Progenitor cell of endocrine pancreas (in vitro differentiated cells): ENCODE measurements around the gene CGNL1. TPM values are rescaled to one million over a fixed set of nuclear protein-coding genes. Genes with fewer than 3 reads are reported as not detected.

Experiments used
- DNase-seq: peaks from one replicate; pipeline ENCODE4 v3.0.0; 2021; ENCODE audit warnings: low spot score; ENCODE audit not compliant: unreplicated experiment
- H3K27ac Mint-ChIP-seq: 2 replicates; pipeline ENCODE4 v1.8.0; 2021; ENCODE audit warnings: mild to moderate bottlenecking, moderate library complexity, mixed read lengths
- H3K27me3 Mint-ChIP-seq: 2 replicates; pipeline ENCODE4 v1.8.0; 2021; ENCODE audit warnings: mixed read lengths
- H3K36me3 Mint-ChIP-seq: 2 replicates; pipeline ENCODE4 v1.8.0; 2022; ENCODE audit warnings: mixed read lengths; ENCODE audit not compliant: insufficient read depth
- H3K4me1 Mint-ChIP-seq: 2 replicates; pipeline ENCODE4 v1.8.0; 2021; ENCODE audit warnings: low read depth, mixed read lengths
- H3K4me3 Mint-ChIP-seq: 2 replicates; pipeline ENCODE4 v1.8.0; 2021; ENCODE audit warnings: low read depth, mild to moderate bottlenecking, moderate library complexity, mixed read lengths
- H3K9me3 Mint-ChIP-seq: 2 replicates; pipeline ENCODE4 v1.8.0; 2021; ENCODE audit warnings: low read depth, mixed read lengths
- total RNA-seq: library from RNA; stranded (reverse); gene quantifications from 2 replicates; pipeline ENCODE4 v1.2.1, GENCODE V29; 2021
- TF ChIP-seq, protein P1 (sequence below): fragments of 200-600 bp; sonication (generic); IDR thresholded peaks from one replicate; pipeline ENCODE4 v1.5.0; 2021; ENCODE audit warnings: antibody characterized with exemption, mild to moderate bottlenecking; ENCODE audit not compliant: unreplicated experiment

CGNL1 gene
- total RNA-seq, 1 donor from 2014 or later: 41.9 TPM

GRCh38 chr15:57486833-57487232 lies 110.5 kb downstream of the CGNL1 start:
- Mint-ChIP-seq H3K27ac (no peak overlapping the region), H3K27me3 (no peaks in the 10 kb centered on the region), H3K9me3 (peaks cover 4% of the 10 kb centered on the region), H3K4me3 (no peak overlapping the region), H3K4me1 (peaks cover 16% of the 10 kb centered on the region), H3K36me3 (peaks cover 24% of the 10 kb centered on the region)
- no peak for DNase-seq
- TF ChIP-seq, protein P1, sequence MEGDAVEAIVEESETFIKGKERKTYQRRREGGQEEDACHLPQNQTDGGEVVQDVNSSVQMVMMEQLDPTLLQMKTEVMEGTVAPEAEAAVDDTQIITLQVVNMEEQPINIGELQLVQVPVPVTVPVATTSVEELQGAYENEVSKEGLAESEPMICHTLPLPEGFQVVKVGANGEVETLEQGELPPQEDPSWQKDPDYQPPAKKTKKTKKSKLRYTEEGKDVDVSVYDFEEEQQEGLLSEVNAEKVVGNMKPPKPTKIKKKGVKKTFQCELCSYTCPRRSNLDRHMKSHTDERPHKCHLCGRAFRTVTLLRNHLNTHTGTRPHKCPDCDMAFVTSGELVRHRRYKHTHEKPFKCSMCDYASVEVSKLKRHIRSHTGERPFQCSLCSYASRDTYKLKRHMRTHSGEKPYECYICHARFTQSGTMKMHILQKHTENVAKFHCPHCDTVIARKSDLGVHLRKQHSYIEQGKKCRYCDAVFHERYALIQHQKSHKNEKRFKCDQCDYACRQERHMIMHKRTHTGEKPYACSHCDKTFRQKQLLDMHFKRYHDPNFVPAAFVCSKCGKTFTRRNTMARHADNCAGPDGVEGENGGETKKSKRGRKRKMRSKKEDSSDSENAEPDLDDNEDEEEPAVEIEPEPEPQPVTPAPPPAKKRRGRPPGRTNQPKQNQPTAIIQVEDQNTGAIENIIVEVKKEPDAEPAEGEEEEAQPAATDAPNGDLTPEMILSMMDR: no peak

DNA sequence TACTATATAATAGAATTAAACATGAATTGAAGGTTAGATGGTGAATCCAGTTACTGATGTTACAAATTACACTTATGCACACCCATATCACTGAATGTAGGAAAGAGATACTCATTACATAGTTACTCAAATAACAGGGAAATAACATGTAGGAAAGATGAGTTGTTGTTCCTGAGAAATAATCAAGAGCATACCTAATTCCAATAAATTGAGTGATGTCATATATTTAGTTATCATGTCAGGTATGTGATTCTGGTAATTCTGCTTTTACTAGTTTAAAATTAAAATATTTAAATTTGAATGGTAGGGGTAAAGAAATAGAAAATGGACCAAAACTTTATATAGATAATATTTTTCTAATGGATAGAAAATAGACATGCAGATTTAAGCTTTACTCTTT lies 112.8 kb downstream of the CGNL1 start:
- H3K36me3 Mint-ChIP-seq: peaks cover 25% of the 10 kb centered on the region
- no peaks in the 10 kb centered on the region for H3K27me3 Mint-ChIP-seq

GRCh38 chr15:57493351-57493750 lies 117.0 kb downstream of the CGNL1 start:
- Mint-ChIP-seq H3K4me3 (no peak overlapping the region), H3K36me3 (peaks cover 6% of the 10 kb centered on the region), H3K27ac (no peak overlapping the region), H3K4me1 (peaks cover 39% of the 10 kb centered on the region), H3K27me3 (no peaks in the 10 kb centered on the region), H3K9me3 (peaks cover 3% of the 10 kb centered on the region)
- TF ChIP-seq, protein P1: no peak
- no peak for DNase-seq

More for the DNA sequence above, 112.8 kb downstream of the CGNL1 start:
- Mint-ChIP-seq H3K9me3 (no peaks in the 10 kb centered on the region), H3K4me3 (no peak overlapping the region), H3K4me1 (peaks cover 18% of the 10 kb centered on the region), H3K27ac (no peak overlapping the region)
- DNase-seq: no peak
- TF ChIP-seq, protein P1: no peak

DNA sequence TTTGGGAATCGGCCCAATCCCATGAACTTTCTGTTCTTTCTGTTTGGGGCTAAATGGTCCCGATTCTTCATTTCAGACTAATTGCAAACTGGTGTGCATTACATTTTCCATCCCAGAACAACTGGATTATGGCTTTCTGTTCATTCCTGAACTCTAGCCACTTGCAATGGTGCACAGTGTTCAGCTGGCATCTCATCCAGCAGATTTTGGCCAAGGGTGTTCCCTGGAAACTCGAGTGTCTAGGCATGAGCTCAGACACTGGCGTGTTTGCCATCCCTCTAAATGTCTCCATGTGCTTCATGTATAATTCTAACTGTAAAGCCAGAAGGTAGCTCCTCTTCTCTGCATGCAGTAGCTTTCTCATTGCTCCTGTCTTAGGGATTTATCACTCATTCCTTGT lies 118.3 kb downstream of the CGNL1 start:
- Mint-ChIP-seq H3K9me3 (peaks cover 3% of the 10 kb centered on the region), H3K4me3 (no peak overlapping the region), H3K27ac (no peak overlapping the region), H3K4me1 (peaks cover 44% of the 10 kb centered on the region), H3K27me3 (no peaks in the 10 kb centered on the region), H3K36me3 (peaks cover 6% of the 10 kb centered on the region)
- DNase-seq: no peak
- TF ChIP-seq, protein P1: no peak

GRCh38 chr15:57495041-57495440 lies 118.7 kb downstream of the CGNL1 start:
- H3K27ac Mint-ChIP-seq: peak overlapping the region; percentile 95
- H3K36me3 Mint-ChIP-seq: peaks cover 8% of the 10 kb centered on the region
- H3K9me3 Mint-ChIP-seq: peaks cover 3% of the 10 kb centered on the region
- TF ChIP-seq, protein P1: no peak
- H3K27me3 Mint-ChIP-seq: no peaks in the 10 kb centered on the region
- peaks cover 49% of the 10 kb centered on the region for H3K4me1 Mint-ChIP-seq
- H3K4me3 Mint-ChIP-seq: no peak overlapping the region
- no peak for DNase-seq
